GM21576 (cell line): Measurements from ENCODE around the gene PAX5.

Source experiments
- ATAC-seq: cut with Tn5 transposase; IDR thresholded peaks from one replicate; pipeline ENCODE4 v1.9.1; 2021; ENCODE audit warnings: mild to moderate bottlenecking, moderate library complexity; ENCODE audit not compliant: unreplicated experiment

Gene PAX5

DNA sequence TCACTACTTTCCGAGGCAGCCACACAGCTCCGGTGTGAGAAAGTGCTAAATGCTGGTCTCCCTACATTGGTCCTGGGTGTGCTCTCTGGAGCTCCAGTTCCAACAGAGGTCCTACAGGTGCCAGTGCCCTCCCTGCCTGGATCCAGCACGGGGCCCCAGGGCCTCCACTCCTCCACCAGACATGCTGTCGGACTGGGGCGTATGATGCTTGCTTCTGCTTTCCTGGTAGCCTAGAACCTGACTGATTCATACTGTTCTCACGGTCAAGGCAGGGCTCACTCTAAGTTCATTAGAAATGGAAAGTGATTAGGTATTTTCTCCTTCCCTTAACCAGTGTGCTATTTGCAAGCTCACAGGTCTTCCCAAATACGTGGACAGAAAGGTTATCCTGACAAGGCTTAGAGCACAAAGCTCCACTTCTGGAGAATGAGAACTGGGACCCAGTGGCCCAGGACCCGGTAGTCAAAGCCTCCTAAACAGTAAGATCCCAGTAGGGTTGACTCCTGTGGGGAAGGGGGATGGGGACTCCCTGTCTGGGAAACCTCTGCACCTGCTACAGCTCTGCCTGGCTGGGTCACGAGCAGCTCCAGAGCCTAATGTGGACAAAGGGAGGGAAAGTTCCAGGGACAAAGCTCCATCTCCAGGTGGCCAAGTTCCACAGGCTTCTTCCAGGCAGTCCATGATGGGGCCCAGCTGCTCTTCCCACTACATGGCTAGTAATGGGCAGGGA lies 98.1 kb downstream of the PAX5 start:
- peak; percentile 69 for ATAC-seq

DNA sequence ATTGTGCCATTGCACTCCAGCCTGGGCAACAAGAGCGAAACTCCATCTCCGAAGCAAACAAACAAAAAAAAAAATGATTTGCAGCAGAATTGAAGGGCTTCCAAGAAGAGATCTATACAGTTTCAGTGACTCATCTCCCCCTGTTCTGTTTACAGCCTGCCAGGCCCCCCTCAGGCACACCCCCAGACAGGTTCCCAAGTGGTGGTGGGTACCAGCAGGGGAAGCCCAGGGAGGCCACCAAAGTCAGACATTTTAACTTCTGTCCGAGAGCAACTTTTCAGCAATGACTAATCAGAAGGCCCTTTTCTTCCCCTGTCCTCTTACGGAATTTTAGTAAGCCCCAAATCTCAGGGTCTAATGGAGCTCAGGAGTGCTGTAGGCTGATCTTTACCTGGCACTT lies 98.7 kb downstream of the PAX5 start:
- peak; percentile 18 for ATAC-seq

DNA sequence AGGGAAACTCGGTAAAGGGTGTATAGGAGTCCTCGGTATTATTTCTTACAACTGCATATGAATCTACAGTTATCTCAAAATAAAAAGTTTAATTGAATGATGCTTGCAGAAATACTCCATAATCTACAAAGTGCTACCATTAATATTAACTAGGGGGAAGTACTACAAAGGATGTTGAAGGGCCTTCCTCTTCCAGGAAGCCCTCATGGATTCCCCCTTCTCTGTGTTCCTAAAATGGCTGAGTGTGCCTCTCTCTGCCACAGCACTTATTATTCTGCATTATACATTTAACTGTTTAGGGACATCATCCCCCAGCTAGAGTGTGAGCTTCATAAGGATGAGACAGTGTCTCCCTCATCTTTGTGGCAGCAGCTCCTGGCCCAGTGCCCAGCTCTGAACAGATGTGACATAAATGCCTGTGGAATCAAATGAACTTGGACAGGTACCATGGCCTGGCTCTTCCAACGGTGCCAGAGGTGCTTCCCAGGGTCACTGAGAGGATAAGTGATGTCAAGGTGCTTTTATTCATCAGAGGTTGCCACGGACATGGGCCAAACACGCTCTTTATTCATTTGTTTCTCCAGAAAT lies 99.5 kb downstream of the PAX5 start:
- no peak for ATAC-seq

DNA sequence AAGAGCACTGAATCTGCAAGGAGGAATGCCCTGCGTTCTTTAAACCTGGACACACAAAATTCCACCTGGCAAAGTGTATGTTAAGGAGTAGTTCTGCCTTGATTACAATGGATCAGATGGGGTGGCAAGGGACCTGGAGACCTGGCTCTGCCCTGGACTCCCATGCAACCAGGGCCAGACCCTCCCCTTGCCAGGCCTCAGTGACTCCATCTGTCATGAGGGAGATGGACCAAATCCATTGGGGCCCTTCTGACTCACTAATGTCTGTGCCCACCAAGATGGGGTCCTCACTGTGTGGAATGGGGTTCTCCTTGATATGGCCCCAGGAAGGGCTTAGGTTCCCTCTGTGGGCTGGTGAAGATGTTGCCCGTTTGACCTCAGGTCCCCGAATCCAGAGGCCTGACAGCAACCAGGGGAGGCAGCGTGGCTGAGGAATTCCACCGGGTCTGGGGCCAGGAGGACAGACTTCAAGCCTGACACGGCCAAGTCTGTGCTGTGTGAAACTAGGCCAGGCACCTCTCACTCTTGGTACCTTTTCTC lies 100.3 kb downstream of the PAX5 start:
- no peak for ATAC-seq

DNA sequence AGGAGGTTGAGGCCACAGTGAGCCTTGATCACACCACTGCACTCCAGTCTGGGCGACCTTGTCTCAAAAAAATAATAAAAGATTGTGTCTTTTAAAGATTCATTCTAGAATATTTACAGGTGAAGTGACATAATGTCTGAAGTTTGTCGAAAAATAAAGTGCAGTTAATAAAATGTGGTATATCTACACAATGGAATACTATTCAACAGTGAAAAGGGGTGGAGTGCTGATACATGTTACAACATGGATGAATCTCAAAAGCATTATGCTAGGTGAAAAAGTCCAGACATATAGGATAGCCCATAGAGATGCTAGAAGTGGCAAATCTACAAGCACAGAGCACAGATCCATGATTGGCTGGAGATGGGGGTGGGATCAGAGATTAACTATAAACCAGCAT lies 101.9 kb downstream of the PAX5 start:
- ATAC-seq = no peak

DNA sequence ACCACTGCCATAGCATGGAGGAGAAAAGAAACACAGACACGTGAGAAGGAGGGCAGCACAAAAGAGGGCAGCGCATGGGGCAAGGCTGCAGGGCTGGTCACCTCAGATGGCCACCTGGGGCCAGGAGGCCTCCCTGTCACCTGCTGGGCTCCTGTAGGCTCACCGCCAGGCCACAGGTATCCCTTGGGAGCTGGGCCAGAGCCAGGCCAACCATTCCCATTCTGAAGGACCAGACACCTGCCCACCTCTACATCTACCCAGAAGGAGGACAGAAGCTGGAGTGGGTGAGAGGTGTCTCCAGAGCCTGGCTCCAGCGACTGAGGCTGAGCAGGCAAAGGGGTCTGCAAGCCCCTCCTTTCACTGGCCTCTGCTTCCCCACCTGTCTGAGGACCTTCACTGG lies 103.1 kb downstream of the PAX5 start:
- no peak for ATAC-seq

DNA sequence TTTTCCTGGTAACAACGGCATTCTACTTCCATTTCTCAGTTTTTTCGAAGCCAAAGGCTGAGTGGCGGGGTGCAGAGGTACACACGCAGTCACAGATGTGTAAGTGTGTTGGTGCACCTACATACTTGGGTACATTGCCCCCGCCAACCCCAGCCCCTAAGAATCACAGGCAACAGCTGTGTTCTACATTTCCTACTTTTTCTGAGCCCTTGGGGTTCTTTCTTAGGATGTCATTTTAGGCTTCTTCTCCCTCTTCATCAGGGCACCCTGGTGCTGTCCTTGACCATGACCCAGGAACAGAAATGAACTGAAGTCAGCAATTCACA lies 104.8 kb downstream of the PAX5 start:
- no peak for ATAC-seq

DNA sequence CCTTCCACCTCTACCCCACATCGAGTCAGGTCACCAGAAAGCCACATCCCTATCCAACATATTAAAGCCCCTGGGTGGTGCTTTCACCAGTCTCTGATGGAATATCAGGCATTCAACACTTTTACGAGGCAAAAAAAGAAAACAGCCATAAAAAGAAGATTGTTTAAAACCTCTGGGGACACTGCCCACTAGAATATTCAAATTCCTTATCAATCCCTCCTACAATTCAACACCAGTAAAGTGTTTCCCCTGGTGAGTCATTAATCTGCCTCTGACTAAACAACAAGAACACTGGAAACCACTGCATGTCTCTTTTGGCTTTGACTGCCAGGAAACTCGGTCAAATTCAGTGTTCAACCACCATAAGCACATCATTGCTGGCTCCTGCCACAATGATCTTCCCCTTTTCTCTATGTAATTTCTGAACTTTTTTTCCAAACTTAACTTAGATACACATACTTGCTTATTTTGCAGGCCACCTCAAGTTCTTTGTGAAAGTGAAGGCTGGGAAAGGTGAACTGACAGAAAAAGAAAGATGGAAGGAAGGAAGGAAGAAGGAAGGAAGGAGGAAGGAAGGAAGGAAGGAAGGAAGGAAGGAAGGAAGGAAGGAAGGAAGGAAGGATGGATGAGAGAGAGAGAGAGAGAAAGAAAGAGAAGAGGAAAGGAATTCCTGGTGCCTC lies 105.3 kb downstream of the PAX5 start:
- peak; percentile 67 for ATAC-seq

DNA sequence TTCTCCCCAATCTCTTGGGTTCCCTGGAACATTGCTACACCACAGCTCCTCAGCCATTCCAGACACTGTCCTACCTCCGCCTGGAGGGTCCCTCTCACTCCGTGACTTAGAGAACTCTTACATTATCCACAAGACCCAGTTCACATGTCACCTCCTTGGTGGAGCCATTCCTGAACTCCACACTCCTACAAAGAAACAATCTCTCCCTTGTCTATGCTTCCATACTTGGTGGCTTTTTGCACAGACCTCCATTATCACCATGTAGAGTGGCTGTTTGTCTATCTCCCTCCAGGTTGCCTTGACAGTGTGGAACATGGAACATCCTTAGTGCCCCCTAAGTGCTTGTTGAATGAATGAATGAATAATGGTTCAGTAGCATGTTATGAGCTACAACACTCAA lies 105.9 kb downstream of the PAX5 start:
- ATAC-seq = no peak

DNA sequence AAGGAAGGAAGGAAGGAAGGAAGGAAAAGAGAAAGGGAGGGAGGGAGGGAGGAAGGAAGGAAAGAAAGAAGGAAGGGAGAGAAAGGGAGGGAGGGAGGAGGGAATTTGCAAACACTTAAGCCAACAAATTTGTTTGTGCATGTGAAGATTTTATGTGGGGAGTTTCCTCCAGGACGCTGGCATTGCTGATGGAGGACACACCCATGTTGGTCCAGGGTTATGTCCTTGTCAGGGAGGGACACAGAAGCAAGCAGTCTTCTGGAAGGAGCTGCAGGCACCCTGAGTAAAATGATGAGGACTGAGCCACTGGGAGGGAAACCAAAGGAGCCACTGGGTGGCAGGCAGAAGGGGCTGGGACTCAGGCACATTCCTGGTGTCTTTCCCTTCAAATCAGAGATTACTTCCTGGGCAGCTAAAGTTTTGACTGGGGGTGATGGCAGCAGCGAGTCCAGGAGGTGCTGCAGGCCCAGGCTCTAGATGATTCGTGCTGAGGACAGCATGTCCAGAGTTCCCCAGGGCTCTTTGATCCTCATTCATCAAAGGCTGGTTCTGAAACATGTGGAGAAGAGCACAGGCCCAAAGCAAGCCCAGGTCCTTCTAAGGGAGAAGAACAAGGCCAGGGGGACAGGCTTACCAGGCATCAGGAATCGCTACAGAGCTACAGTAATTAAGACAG lies 109.2 kb downstream of the PAX5 start:
- ATAC-seq = no peak

DNA sequence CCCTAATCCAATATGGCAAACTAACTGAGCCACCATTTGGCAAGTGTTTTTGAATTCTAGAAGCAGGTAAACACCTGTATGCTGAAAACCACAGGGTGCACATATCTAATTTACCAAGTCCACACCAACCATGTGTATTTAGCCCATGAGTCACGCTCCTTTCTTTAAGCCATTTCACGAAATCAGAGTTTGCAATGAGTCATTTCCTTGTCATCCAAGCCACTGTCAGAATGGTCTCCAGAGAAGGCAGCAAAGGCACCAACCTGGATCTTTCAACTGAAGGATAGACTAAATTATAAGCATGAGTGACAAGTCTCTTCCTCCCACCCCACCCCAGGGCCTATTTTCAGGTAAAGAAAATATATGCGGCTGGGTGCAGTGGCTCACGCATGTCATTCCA lies 110.0 kb downstream of the PAX5 start:
- ATAC-seq = no peak

DNA sequence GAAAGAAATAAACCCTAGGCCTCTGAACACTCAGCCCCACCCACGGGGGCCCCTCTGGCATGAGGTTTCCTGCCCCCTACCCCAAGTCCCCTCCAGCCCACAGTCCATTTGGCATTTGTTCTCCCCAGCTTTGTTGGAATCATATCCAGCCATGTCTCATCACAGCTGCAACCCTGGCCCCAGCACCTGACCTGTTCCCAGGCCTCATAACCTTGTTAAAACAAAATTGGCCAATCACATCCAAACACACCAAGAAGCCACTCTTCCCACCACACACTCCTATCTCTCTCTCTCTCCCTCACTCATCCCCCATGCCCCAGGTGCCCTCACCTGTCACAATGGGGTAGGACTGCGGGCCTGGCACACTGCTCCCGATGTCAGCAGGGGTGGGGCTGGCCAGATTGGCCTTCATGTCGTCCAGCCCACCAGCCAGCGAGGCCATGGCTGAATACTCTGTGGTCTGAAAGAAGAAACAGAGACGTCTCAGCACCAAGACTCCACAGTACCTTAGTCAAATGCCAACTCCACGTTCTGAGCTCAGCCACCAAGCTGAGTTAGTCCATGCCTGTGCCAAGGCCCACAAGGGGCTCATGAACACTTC lies 110.9 kb downstream of the PAX5 start:
- ATAC-seq = no peak

DNA sequence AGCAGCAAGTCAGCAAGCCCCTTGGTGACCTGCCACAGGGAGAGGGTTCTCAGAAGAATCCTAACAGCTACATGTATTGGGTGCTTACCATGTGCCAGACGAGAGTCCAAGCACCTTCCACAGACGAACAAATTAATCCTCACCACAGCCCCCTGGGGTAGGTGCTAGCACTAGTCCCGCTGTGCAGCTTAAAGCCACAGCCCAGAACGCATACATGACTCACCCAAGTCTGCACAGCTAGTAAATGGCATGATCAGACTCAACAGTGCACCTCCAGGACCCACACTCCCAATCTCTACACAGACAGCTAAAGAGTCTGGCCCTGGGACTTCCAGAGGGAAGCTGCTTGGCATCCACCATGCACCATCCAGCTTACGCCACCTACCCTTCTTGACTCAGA lies 111.5 kb downstream of the PAX5 start:
- ATAC-seq = no peak

DNA sequence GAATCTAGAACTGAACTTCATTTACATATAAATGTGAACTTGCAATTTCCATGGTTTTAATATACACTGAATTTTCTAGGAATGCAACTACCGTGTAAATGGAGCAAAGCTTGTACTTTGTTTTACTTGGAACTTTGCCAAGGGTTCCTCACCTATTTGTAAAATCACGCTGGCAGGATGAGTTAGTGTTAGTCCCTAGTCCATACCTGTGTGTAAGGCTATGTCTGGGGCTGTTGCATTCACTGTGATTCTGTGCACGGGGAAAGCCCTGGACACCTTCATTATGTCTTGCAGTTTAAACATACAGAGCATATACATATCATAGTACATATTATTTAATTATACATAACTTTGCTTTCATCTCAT lies 119.9 kb downstream of the PAX5 start:
- ATAC-seq = no peak

DNA sequence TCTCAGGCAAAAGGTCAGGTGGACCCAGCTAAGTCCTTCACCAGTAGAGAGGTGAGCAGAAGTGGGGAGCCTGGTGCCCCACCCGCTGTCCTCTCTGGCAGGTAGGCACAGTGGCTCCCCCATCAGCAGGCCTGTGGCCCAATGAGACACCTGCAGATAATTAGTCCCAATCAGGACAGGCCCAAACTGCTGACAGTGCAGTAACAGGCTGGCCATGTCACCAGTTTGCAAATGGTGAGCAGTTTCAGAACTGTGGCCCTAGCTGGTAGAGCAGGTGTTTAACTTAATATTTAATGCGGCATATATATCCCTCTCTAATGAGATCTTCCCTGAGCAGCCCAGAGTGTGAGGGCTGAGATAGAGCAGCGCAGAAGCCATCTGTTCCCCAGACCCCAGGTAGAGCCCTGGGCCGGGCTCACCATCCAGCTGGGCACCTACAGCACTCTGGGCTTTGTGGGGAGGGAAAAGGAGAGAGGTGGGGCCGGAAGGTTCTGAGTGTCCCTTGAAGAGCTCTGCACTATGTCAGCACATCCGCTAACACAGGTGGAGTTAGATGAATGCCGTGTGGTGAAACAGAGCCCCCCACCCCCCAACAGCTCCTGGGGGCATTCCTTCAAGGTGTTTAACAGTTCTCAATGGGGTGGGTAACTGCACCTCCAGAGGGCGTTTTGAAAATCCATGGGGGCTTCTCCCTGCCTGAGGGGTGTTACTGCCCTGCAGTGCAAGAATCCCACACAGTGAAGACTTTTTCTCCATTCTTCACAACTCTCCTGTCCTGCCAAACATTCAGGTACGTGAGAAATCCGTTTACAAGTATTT lies 120.5 kb downstream of the PAX5 start:
- no peak for ATAC-seq

DNA sequence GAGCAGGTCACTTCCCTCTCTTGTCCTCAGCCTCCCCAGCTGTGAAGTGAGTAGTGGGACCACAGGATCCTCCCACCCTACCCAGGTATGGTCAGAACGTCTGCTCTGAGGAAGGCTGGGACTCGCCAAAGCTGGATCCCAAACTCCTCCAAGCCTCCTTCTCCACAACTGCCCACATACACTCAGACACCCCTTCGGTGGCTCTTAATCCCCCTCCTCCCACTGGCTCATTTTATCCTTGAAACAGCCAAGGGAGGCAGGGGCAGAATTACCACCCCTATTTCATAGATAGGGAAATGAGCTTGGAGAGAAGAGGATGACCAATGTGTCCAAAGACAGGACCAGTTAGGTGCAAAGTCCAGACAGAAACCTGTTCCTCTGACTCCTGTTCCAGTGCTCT lies 121.4 kb downstream of the PAX5 start:
- ATAC-seq = no peak

DNA sequence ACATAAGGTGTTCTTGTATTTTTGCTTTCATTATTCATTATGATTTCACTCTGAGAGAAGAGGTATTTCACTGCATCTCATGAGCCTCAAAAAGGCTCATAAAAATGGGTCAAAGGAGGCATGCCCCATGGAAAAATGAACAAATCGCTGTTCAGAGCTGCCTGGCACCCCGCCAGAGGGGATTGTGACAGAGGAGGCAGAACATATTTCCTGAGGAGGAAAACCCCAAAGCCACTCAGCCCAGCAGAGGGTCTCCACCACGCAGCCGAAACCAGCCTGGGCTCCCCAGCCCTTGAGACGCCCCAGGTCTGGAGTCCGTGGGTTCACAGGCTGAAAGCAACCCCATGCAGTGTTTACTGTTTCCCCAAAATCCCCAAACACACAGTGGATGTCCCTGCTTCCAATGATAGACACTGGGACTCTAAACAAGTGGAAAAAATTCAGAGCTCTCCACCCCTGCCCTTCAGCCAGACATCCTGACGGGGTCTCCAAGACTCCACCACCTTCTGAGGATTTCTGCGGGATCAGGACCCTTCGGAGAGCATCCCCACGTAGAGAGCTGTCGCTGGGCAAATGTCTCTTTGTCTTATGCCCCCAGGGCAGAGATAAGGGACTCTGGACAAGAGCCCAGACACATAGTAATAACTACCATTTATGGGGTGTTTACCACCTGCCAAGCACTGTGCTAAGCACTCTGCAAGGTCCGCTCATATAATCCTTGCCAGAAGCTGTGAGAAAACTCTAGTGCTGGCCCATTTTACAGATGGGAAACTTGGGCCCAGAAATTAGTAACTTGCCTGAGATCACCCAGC lies 122.3 kb downstream of the PAX5 start:
- no peak for ATAC-seq

DNA sequence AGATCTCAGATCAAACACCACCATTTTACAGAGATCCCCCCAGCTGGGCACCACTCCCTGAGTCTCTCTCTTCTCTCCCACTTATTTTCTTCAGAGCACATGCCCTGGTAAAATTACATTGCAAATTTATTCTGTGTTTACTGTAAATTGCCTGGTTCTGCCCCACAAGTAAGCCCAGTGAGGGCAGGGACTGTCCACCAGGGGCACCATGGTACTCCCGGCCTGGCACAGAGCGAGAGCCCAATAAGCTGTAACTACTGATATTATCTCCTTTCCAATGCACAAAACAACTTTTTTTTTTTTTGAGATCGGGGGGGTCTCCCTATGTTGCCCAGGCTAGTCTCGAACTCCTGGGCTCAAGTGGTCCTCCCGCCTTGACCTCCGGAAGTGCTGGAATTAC lies 123.0 kb downstream of the PAX5 start:
- no peak for ATAC-seq

DNA sequence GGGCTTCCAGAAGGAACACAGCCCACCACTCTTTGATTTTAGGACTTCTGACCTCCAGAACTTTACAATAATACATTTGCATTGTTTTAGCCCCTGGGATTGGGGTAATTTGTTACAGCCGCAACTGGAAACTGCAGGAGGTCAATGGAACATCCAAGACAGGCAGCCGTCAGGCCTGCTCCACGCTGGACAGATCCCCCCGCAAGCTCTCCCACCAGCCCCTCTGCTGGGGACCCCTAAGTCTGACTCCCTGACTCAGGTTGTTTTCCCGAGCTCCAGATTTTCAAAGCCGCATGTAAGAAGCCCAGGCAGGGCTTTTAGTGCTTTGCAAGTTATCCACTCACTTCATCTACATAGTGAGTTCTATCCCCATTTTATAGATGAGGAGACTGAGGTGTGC lies 127.6 kb downstream of the PAX5 start:
- no peak for ATAC-seq
